Measurements from ENCODE around the gene BMF. TPM values are rescaled to one million over a fixed set of nuclear protein-coding genes. Genes with fewer than 3 reads are reported as not detected.

BMF gene
- total and polyA plus RNA-seq, 2 donors (not counting 3 experiments of a cell fraction or from before 2014, with no cell fraction given), result 8.6 to 9.8 TPM

DNA sequence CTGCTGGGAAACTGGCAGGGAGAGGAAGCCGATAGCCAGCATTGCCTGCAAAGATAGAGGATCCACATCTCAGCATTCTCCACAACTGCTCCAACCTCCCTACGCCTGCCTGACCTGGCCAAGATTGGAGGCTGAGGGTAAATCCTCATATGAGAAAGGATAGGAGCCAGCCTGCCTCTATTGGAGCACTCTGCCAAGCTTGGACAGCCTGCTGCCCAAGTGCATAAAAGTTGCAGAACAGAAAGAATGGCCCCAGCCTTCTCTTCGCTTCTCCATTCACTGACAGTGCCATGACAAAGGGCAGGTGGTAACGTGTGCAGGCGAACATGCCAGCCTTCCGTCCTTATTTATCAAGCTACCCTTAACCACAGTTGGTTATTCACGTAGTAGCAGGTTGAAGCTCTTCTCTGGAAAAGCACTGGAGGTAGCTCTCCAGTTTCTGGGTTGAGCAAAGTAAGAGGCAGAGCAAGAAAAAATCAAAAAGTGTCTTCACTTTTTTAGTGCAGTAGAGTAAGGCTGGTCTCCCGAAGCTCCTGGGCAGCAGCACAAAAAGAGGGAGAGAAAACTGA lies 4.3 kb downstream of the BMF start:
- Histone ChIP-seq H3K4me2 (ENCODE audit: insufficient read depth, low read length) (no peak overlapping the region), H3K9me1 (replicated peaks; ENCODE audit: control insufficient read depth, extremely low read depth, insufficient read depth, low read length) (no peaks in the 10 kb centered on the region), H3K4me1 (ENCODE audit: control insufficient read depth, extremely low read depth, insufficient read depth, low read length) (peaks cover 26% of the 10 kb centered on the region), H3K9ac (replicated peaks; ENCODE audit: extremely low read depth, insufficient read depth, low read length) (no peak overlapping the region), H3K4me3 (replicated peaks in 1 of 3; ENCODE audit: insufficient read depth in 1 of 3, low read depth in 1 of 3, low read length in 3 of 3) (no peak overlapping the region), H3K9me3 (replicated peaks; ENCODE audit: control insufficient read depth, insufficient read depth, low read length) (no peaks in the 10 kb centered on the region), H3K27me3 (ENCODE audit: control insufficient read depth in 2 of 2, insufficient read depth in 2 of 2, low read length in 2 of 2) (no peaks in the 10 kb centered on the region), H2AFZ (ENCODE audit: low read depth, low read length) (no peak overlapping the region), H3K36me3 (ENCODE audit: control insufficient read depth in 2 of 2, extremely low read depth in 1 of 2, insufficient read depth in 2 of 2, low read length in 2 of 2) (peaks cover 0 to 3% of the 10 kb centered on the region in 2 experiments), H4K20me1 (replicated peaks; ENCODE audit: control insufficient read depth, extremely low read depth, insufficient read depth, low read length) (no peaks in the 10 kb centered on the region), H3K27ac (ENCODE audit: insufficient read depth, low read depth, low read length) (no peak overlapping the region), H3K79me2 (ENCODE audit: control insufficient read depth, insufficient read depth, low read length) (no peaks in the 10 kb centered on the region)
- ChIA-PET CTCF (interaction anchor here (0.6 to 5.4 kb wide), 32 partner anchors 10 to 218 kb away, joined by 3 to 144 read pairs (median 4); partner anchors contain the start of genes BUB1B and INAFM2), POLR2A (interaction anchor here (0.8 to 1.3 kb wide), 3 partner anchors 23 to 71 kb away, joined by 3 to 4 read pairs (median 4); no protein-coding TSS in a partner anchor)
- FAIRE-seq (no peak), DNase-seq (ENCODE audit: low read depth, low spot score) (no peak)
- intact Hi-C loops (cut with micrococcal nuclease), result loop anchor here (10.0 kb wide), 1 partner anchor 170 kb away; no protein-coding TSS in a partner anchor
- no peak for TF ChIP-seq FOS (IDR thresholded peaks at IDR 0.05; ENCODE audit: borderline replicate concordance, insufficient read depth, low read length)
- TF ChIP-seq GATA2 (IDR thresholded peaks at IDR 0.05; ENCODE audit: insufficient read depth, insufficient read length, low read depth, low read length), result no peak
- no peak for TF ChIP-seq EZH2 (IDR thresholded peaks at IDR 0.05; ENCODE audit: borderline replicate concordance, low read depth, low read length, severe bottlenecking)
- TF ChIP-seq POLR2A (IDR thresholded peaks at IDR 0.05; ENCODE audit: low read depth, low read length), result no peak
- TF ChIP-seq JUN (IDR thresholded peaks at IDR 0.05; ENCODE audit: borderline replicate concordance, insufficient read depth, insufficient read length, low read depth), result no peak
- TF ChIP-seq MYC (IDR thresholded peaks at IDR 0.05; ENCODE audit: low read depth, low read length), result no peak
- TF ChIP-seq CTCF (IDR thresholded peaks at IDR 0.05; ENCODE audit: extremely low read depth in 1 of 2, insufficient read depth in 1 of 2, low read depth in 1 of 2, low read length in 2 of 2), result no peak
- TF ChIP-seq MAX (IDR thresholded peaks at IDR 0.05; ENCODE audit: insufficient read depth, insufficient read length), result no peak
- no peak for TF ChIP-seq POLR2AphosphoS5 (IDR thresholded peaks at IDR 0.05; ENCODE audit: insufficient read depth, low read depth, low read length)
- no TSS peak for BruUV-seq (replicated peaks)
- dilution Hi-C loops (cut with MboI; ENCODE audit: extremely low pct_ligation_motif_present, low sequenced_read_pairs), result no loop called here

All from endothelial cell of umbilical vein (primary cell).